ENCODE measurements around the gene SRGAP2C.
"Not testable (repeated sequence)": the region's sequence is repeated elsewhere in the genome, so short reads cannot be mapped to it uniquely, and the experiment has no call there.

The SRGAP2C gene

GRCh38 chr1:121347476-121347875 lies 162.7 kb downstream of the SRGAP2C start:
- WGBS (ENCODE audit: extremely low coverage, insufficient coverage, insufficient read length) = no CpG with 5 or more reads among the region's 5 CpGs
- H3K9me3 ChIP-seq (ENCODE audit: insufficient read depth, low read depth, low read length); H2BK120ac ChIP-seq (ENCODE audit: insufficient read depth, low read length, poor library complexity); H3K23ac ChIP-seq (ENCODE audit: low read length); DNase-seq; H3K4ac ChIP-seq (ENCODE audit: low read depth, low read length); H3K14ac ChIP-seq (ENCODE audit: low read length); H3K9ac ChIP-seq (ENCODE audit: low read length); H3K79me2 ChIP-seq (ENCODE audit: control insufficient read depth, insufficient read depth, low read length, poor library complexity); H3K4me2 ChIP-seq (ENCODE audit: low read length); H3K27me3 ChIP-seq (ENCODE audit: insufficient read depth, low read length); H4K12ac ChIP-seq (ENCODE audit: low read depth, low read length); H2BK12ac ChIP-seq (ENCODE audit: low read length); H4K8ac ChIP-seq (ENCODE audit: low read depth, low read length); H3K36me3 ChIP-seq (ENCODE audit: control insufficient read depth in 1 of 2, insufficient read depth in 2 of 2, low read length in 2 of 2); H4K91ac ChIP-seq (ENCODE audit: low read depth, low read length); H2AK5ac ChIP-seq (ENCODE audit: low read length); H2BK5ac ChIP-seq (ENCODE audit: low read depth, low read length, poor library complexity); H2AFZ ChIP-seq (ENCODE audit: insufficient read depth, low read length, poor library complexity); H3K27ac ChIP-seq (ENCODE audit: low read depth, low read length); H3K4me1 ChIP-seq (ENCODE audit: control insufficient read depth in 1 of 2, insufficient read depth in 2 of 2, low read length in 2 of 2); H3K4me3 ChIP-seq (ENCODE audit: low read depth, low read length); H3K18ac ChIP-seq (ENCODE audit: low read length); H3K79me1 ChIP-seq (ENCODE audit: low read length): not testable (repeated sequence)

- DNase-seq; H2AK5ac ChIP-seq (ENCODE audit: low read length); H3K4me1 ChIP-seq (ENCODE audit: control insufficient read depth in 1 of 2, insufficient read depth in 2 of 2, low read length in 2 of 2); H3K36me3 ChIP-seq (ENCODE audit: control insufficient read depth in 1 of 2, insufficient read depth in 2 of 2, low read length in 2 of 2); H3K27me3 ChIP-seq (ENCODE audit: insufficient read depth, low read length); H3K27ac ChIP-seq (ENCODE audit: low read depth, low read length); H3K79me1 ChIP-seq (ENCODE audit: low read length); H4K91ac ChIP-seq (ENCODE audit: low read depth, low read length); H2BK120ac ChIP-seq (ENCODE audit: insufficient read depth, low read length, poor library complexity); H3K14ac ChIP-seq (ENCODE audit: low read length); H3K4me2 ChIP-seq (ENCODE audit: low read length); H4K12ac ChIP-seq (ENCODE audit: low read depth, low read length); H3K79me2 ChIP-seq (ENCODE audit: control insufficient read depth, insufficient read depth, low read length, poor library complexity); H3K9ac ChIP-seq (ENCODE audit: low read length); H2BK5ac ChIP-seq (ENCODE audit: low read depth, low read length, poor library complexity); H2BK12ac ChIP-seq (ENCODE audit: low read length); H3K18ac ChIP-seq (ENCODE audit: low read length); H4K8ac ChIP-seq (ENCODE audit: low read depth, low read length); H2AFZ ChIP-seq (ENCODE audit: insufficient read depth, low read length, poor library complexity); H3K9me3 ChIP-seq (ENCODE audit: insufficient read depth, low read depth, low read length); H3K23ac ChIP-seq (ENCODE audit: low read length); H3K4me3 ChIP-seq (ENCODE audit: low read depth, low read length); H3K4ac ChIP-seq (ENCODE audit: low read depth, low read length): not testable (repeated sequence)
- WGBS (ENCODE audit: extremely low coverage, insufficient coverage, insufficient read length) = no CpG with 5 or more reads among the region's 1 CpG
These were observed 163.3 kb downstream of the SRGAP2C start for GRCh38 chr1:121348115-121348514.

DNA sequence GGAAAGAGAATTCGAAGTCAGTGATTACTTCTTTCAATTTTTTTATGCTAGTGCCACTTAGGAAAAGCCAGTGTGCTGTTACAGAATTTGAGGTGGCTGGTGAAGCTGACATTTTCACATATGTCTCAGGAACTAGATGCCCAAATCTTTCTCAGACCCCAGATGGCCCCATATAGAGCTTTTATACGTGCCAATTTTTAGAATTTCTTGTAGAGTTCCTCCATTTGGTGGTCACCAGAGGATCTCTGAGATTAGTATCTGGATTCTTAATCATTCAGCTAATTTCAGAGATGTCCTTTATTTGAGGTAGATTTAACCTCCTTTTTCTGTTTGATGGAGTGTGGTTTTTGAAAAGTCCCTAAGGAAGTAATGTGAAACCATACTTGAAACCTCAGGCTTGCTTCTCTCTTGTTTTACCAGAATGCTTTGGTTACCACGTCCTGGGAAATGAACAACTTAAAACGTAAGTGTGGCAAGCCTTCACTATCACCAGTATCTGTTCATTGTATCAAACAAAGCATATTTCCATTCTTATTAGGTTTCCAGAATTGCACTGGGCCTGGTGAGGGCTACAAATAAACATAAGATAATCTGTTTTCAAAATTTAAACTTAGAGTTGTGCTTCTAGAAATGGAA lies 164.7 kb downstream of the SRGAP2C start:
- not testable (repeated sequence) for H3K18ac ChIP-seq (ENCODE audit: low read length); H3K27ac ChIP-seq (ENCODE audit: low read depth, low read length); DNase-seq; H3K9ac ChIP-seq (ENCODE audit: low read length); H3K4me3 ChIP-seq (ENCODE audit: low read depth, low read length); H2BK120ac ChIP-seq (ENCODE audit: insufficient read depth, low read length, poor library complexity); H2BK12ac ChIP-seq (ENCODE audit: low read length); H4K8ac ChIP-seq (ENCODE audit: low read depth, low read length); H4K91ac ChIP-seq (ENCODE audit: low read depth, low read length); H3K79me1 ChIP-seq (ENCODE audit: low read length); H2AFZ ChIP-seq (ENCODE audit: insufficient read depth, low read length, poor library complexity); H3K23ac ChIP-seq (ENCODE audit: low read length); H3K4me2 ChIP-seq (ENCODE audit: low read length); H4K12ac ChIP-seq (ENCODE audit: low read depth, low read length); H3K79me2 ChIP-seq (ENCODE audit: control insufficient read depth, insufficient read depth, low read length, poor library complexity); H3K27me3 ChIP-seq (ENCODE audit: insufficient read depth, low read length); H3K14ac ChIP-seq (ENCODE audit: low read length); H2AK5ac ChIP-seq (ENCODE audit: low read length); H3K9me3 ChIP-seq (ENCODE audit: insufficient read depth, low read depth, low read length); H3K4me1 ChIP-seq (ENCODE audit: control insufficient read depth in 1 of 2, insufficient read depth in 2 of 2, low read length in 2 of 2); H3K4ac ChIP-seq (ENCODE audit: low read depth, low read length); H3K36me3 ChIP-seq (ENCODE audit: control insufficient read depth in 1 of 2, insufficient read depth in 2 of 2, low read length in 2 of 2); H2BK5ac ChIP-seq (ENCODE audit: low read depth, low read length, poor library complexity)
- no CpG with 5 or more reads among the region's 4 CpGs for WGBS (ENCODE audit: extremely low coverage, insufficient coverage, insufficient read length)

GRCh38 chr1:121355711-121356420 lies 171.1 kb downstream of the SRGAP2C start:
- H3K14ac ChIP-seq (ENCODE audit: low read length); H3K4me3 ChIP-seq (ENCODE audit: low read depth, low read length); H3K4me2 ChIP-seq (ENCODE audit: low read length); H4K91ac ChIP-seq (ENCODE audit: low read depth, low read length); H3K9ac ChIP-seq (ENCODE audit: low read length); H3K79me2 ChIP-seq (ENCODE audit: control insufficient read depth, insufficient read depth, low read length, poor library complexity); H2BK12ac ChIP-seq (ENCODE audit: low read length); H2AK5ac ChIP-seq (ENCODE audit: low read length); H2BK120ac ChIP-seq (ENCODE audit: insufficient read depth, low read length, poor library complexity); H3K27ac ChIP-seq (ENCODE audit: low read depth, low read length); H2BK5ac ChIP-seq (ENCODE audit: low read depth, low read length, poor library complexity); H4K12ac ChIP-seq (ENCODE audit: low read depth, low read length); H3K18ac ChIP-seq (ENCODE audit: low read length); H3K27me3 ChIP-seq (ENCODE audit: insufficient read depth, low read length); H3K79me1 ChIP-seq (ENCODE audit: low read length); H3K9me3 ChIP-seq (ENCODE audit: insufficient read depth, low read depth, low read length); DNase-seq; H3K36me3 ChIP-seq (ENCODE audit: control insufficient read depth in 1 of 2, insufficient read depth in 2 of 2, low read length in 2 of 2); H4K8ac ChIP-seq (ENCODE audit: low read depth, low read length); H3K4me1 ChIP-seq (ENCODE audit: control insufficient read depth in 1 of 2, insufficient read depth in 2 of 2, low read length in 2 of 2); H3K23ac ChIP-seq (ENCODE audit: low read length); H2AFZ ChIP-seq (ENCODE audit: insufficient read depth, low read length, poor library complexity); H3K4ac ChIP-seq (ENCODE audit: low read depth, low read length): not testable (repeated sequence)
- no CpG with 5 or more reads among the region's 5 CpGs for WGBS (ENCODE audit: extremely low coverage, insufficient coverage, insufficient read length)

All from trophoblast cell (in vitro differentiated cells and primary cell).